ENCODE results near the gene CD79A.

Gene CD79A

DNA sequence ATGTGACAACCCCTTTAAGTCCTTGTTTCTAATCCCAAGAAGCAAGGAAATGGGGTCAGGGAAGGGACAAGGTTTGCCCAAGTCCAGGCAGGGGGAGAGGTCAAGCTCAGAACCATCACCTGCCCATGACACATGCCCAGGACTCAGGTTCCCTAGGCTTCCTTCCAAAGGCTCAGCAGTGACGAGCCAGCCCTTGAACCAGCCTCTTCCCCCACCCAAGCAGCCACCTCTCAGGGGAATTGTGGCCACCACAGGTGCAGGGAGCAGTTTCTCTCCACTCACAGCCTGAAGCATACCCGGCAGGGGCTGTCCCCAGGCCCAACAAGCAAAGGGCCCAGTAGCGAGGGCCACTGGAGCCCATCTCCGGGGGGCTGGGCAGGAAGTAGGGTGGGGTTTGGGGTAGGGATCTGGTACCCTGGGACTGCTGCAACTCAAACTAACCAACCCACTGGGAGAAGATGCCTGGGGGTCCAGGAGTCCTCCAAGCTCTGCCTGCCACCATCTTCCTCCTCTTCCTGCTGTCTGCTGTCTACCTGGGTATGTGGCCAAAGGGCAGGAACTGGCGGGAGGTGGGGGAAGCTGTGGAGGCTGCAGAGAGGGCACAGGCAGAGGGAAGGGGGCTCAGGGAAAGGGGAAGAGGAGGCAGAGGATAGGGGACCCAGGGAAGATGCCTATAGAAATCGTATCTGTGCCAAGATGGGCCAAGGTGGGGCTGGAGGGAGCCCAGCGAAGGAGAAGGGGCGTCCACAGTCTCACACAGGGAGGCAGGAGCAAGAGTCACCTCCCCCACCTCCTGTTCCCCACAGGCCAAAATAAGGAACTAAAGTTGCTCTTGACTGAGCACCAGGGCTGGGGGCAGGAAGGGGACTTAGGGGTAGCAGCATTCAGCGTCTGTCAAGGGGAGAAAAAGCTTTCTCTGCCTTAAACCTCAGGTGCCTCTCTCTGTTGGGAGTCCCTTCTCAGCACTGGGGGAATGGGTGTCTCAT lies at the start of gene CD79A:
Gene CD79A (plus strand): TSS at position 433 of the 986 bp plus-strand sequence. CDS start 26 bp downstream, at position 459.
- no peak for DNase-seq (ENCODE audit: low spot score)

DNA sequence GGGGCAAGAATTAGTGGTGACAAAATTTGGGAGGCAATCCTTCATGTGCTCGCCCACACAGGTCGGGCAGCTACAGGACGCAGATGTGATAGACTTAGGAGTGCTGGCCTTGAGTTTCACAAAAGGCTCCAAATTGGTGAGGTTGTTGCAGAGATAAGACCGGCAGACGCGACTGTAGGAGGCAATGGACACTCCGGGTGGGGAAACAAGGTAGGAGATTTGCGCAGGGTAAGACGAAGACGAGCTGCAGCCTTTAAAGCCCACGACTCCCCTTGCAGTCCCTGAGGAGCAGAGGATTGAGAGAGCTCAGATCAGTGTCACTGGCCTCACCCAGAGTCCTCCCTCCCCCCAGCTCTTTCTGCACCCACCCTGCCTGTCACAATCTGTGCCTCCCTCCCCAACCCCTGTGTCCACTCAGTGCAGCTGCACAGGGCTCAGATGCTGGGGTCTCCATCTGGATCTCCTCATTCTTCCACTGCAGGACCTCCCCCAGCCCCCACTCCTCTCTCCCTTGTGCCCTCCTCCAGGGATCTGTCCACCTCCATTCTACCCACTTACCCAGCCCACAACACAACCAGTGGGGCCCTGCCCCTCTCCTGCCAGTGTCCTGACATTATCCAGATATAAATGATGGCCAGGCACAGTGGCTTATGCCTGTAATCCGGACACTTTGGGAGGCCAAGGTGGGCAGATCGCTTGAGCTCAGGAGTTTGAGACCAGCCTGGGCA lies 38.9 kb upstream of the CD79A start:
- no peak for DNase-seq (ENCODE audit: low spot score)

DNA sequence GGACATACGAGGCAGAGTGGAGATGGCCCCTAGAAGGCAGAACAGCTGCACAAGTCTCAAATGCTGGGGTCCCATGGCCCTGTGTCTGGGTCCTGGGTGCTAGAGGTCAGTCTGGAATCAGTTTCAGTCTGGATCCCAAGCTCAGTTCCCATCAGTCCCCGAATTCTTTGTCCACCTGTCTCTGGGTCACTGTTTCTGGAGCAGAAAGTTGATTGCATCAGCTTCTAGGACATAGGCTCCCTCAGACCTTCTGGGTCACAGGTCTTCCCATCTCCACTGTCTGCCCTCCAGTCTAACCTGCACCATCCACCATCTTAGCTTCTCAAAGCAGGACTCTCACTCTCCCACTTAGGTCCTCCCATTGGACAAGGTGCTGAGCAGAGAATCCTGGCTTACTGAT lies 37.9 kb upstream of the CD79A start:
- no peak for DNase-seq (ENCODE audit: low spot score)

DNA sequence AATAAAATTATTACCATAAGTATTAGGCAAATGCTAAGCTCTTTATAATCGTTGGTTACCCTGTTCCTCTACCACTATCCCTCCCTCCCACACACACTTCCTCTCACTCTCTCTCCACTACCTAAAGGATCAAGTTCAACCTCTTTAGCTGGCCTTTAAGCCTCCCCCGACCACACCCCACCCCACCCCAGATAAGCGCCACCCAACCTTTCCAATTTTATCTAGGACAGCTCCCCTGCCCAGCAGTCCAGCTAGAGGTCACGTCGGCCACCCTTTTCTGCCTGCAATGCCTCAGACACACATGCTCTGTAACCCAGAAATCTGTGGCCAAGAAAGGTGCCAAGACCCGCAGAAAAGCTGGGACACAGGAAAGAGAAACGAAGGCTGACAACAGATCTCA lies 33.7 kb upstream of the CD79A start:
- DNase-seq (ENCODE audit: low spot score) = no peak

DNA sequence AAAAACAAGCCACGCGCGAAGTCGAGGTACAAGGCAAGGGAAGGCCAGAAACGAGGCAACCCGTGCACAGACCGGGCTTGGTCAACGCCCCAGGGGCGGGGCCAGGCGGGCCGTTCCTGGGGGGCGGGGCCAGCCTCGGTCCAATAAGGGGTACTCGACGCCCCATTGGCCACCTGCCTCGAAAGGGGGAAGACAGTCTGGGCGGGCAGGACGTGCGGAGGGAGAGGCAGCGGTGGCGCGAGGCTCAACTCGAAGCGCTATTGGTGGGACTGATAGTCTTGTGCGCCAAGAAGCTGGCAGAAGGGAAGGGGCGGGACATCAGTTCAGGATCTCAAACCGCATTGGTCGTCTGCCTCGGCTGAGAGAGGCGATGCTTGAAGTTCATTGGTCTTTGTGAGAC lies 32.5 kb upstream of the CD79A start, which contains the start of gene LYPD4:
Gene LYPD4 (minus strand): TSS at position 83 of the 400 bp plus-strand sequence. CDS start 5,398 bp downstream, outside the sequence.
- DNase-seq (ENCODE audit: low spot score) = no peak

DNA sequence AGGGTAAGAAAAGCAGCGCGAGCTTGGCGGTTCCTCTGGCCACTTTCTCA lies 32.3 kb upstream of the CD79A start, which contains the start of gene DMRTC2:
Gene DMRTC2 (plus strand): TSS at position 42 of the 50 bp plus-strand sequence. CDS start 2,387 bp downstream, outside the sequence.
- DNase-seq (ENCODE audit: low spot score) = no peak

DNA sequence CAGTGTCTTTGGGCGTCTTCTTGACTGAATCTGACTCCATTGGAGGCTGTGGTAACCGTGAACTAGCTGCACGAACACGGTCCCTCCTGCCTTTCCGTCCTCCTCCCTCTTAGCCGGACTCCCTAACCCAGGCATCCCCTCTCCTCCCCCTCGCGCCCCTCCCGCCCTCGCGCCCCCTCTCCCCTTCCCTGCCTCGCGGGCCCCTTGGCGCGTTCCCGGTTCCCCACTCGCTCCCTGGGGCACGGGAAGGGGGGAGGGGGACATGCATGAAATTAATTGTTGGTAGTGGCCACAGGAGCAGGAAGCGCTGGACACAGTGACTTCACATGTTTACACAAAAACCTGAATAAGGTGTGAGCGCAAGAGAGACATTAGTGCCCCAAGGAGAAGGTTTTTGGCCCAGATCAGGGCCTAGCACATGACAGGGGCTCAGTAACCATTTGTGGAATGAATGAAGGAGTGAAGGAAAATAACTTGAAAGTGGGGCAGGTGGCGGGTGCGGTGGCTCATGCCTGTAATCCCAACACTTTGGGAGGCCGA lies 32.0 kb upstream of the CD79A start:
- DNase-seq (ENCODE audit: low spot score) = no peak

DNA sequence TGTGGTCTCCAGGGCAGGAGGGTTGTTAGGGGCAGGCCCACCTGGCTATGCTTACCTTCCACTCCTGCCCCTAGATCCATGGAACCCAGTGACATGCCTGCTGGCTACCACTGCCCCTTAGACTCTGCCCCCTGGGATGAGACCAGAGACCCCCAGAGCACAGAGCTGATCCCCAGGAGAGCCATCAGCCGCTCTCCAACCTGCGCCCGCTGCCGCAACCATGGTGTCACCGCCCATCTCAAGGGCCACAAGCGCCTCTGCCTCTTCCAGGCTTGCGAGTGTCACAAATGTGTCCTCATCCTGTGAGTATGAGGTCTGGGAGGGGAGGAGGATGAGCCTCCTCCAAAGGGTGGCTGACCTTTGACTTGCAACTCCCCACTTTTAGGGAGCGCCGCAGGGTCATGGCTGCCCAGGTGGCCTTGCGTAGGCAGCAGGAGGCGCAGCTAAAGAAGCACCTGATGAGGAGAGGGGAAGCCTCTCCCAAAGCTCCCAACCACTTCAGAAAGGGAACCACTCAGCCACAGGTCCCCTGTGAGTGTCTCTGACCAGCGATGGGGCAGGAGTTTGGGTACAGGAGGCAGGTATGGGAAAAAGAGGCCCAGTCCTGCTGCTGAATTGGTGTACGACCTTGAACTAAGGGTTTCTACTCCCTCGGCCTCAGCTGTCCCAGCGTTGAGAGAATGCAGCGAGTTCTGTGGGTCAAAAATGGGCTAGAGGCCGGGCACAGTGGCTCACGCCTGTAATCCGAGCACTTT lies 29.6 kb upstream of the CD79A start:
- DNase-seq (ENCODE audit: low spot score) = no peak

DNA sequence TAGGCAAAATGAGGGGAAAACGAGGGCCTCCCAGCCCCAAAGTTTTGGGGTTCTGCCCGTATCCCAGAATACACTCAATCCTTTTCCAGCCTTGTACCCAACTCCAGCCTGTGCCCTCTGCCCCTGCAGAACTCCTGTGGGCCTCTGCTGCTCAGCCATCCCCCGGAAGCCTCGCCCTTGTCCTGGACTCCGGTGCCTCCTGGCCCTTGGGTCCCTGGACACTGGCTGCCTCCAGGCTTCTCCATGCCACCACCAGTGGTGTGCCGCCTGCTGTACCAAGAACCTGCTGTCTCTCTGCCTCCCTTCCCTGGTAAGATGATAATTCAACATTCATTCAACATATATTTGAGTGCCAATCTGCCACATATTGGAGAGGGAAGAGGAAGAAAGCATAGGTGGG lies 28.4 kb upstream of the CD79A start:
- DNase-seq (ENCODE audit: low spot score) = no peak

DNA sequence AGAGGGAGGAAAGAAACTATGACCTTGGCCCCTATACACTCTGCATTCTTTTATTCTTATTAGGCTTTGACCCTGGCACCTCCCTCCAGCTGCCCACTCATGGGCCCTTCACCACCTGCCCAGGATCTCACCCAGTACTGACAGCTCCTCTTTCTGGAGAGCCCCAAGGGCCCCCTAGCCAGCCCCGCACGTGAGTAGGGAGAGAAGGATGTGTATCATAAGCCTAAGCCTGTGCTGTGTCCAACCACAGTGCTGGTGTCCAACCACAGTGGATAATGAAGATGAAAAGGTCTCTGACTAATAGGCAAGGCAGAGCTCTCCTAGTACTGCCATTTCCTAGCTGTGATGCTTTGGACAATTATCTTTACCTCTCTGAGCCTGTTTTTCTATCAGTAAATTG lies 28.0 kb upstream of the CD79A start:
- DNase-seq (ENCODE audit: low spot score) = no peak

DNA sequence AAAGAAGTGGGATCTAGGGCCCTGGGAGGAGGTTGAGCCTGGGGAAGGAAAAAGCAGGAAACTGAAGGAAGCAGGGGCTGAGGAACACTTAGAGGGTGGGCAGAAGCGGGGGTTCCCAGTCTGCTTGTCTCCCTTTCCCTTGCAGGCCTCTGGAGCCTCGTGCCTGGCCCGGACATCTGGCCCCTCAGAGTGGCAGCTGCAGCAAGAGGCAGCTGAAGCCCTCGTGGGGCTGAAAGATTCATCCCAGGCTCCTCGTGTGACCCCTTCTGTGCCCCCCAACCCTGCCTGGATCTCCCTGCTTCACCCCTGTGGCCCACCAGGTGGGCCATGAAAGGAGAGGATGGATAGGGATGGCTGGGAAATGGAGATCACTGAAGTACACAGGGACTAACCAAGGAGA lies 26.7 kb upstream of the CD79A start:
- no peak for DNase-seq (ENCODE audit: low spot score)

DNA sequence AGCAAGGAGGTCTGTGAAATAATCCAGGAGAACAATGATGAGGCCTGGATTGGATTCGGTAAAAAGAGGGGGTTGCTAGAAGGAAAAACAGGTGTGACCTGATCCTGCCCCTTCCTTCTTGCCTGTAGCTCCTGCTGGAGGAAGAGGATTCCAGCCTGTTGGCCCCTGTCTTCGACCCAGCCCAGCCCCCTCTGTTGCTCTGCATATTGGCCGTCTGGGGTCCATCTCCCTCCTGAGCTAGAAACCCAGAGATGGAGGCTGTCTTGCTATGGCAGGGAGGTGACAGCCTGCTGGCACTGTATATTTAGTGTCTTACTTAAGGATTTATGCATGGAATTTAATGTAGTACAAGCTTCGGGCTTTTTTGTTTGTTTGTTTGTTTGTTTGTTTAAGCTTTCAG lies 25.6 kb upstream of the CD79A start:
- DNase-seq (ENCODE audit: low spot score) = no peak

DNA sequence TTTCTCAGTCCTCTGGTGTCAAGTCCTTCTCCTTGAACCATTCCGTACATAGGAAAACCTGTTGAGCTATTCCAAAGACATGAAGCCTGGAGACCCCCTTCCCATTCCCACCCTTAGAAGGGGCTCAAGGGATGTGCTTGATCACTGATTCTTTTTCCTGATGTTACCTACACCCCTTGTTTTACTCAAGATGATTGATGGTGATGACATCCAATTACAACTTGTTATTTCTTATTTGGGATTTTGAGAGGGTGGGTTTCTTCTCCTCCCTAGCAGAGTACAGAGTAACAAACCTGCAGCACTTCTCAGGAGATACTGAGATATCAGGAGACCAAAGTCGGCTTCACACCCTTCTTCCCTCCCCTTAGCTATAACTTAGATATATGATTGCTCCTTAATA lies 23.7 kb upstream of the CD79A start:
- DNase-seq (ENCODE audit: low spot score) = no peak

DNA sequence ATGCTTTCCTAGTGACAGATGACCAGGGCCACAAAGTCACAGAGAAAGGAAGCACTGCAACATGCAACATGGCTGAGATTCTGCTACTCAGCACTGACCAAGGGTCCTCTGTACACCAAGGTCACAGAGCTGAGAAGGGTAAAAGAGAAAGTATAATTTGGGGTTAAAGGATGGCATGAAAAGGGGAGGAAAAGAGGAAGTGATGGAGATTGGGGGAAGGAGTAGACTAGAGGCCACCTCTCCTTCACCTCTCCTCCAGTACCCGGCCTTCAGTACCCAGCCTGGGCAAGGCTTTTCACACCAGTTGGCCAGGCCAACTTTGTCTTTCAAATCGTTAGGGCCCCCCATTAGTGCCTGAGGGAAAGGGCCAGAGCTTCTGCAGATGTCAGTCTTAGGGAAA lies 23.3 kb upstream of the CD79A start:
- DNase-seq (ENCODE audit: low spot score) = no peak

DNA sequence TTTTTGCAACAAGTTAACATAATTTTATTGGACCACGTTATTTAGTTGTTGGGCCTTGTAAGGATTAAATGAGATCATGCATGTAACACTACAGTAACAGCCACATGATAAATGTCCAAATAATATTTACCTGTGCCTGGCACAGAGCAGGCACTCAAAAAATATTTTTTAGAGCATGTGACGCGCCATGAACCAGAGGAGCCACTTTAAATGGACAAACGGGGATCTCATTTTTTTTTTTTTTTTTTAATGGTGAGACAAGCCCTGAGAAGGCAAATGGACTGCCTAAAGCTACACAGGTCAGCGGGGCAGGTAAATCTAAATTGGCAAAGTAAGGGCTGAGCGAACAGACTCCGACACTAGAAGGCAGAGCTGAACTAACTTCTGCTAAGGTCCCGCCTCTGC lies 17.9 kb upstream of the CD79A start:
- DNase-seq (ENCODE audit: low spot score) = no peak

DNA sequence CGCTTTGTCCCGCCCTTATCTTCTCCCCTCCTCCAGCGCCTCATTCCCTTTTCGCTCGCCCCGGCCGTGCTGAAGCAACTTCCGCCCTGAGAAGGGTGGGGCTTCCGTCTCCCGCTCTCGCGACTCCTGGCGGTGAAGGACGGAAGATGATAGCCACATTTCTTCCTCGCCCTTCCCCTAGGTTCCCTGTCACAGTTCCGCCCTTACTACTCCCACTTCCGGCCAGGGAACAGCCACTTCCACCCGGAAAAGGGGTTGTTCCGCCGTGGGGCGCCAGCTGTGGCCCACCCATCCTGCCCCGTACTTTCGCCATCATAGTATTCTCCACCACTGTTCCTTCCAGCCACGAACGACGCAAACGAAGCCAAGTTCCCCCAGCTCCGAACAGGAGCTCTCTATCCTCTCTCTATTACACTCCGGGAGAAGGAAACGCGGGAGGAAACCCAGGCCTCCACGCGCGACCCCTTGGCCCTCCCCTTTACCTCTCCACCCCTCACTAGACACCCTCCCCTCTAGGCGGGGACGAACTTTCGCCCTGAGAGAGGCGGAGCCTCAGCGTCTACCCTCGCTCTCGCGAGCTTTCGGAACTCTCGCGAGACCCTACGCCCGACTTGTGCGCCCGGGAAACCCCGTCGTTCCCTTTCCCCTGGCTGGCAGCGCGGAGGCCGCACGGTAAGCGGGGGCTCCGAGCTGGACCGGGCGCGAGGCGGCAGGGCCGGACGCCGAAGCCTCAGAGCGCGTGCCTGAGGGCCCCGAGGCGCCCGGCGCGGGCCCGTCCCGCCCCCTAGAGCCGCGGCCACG lies 17.3 kb upstream of the CD79A start, which contains the start of gene RPS19:
Gene RPS19 (plus strand): TSS at position 638 of the 801 bp plus-strand sequence. CDS start 520 bp downstream, outside the sequence.
- DNase-seq (ENCODE audit: low spot score) = peak; percentile 99

DNA sequence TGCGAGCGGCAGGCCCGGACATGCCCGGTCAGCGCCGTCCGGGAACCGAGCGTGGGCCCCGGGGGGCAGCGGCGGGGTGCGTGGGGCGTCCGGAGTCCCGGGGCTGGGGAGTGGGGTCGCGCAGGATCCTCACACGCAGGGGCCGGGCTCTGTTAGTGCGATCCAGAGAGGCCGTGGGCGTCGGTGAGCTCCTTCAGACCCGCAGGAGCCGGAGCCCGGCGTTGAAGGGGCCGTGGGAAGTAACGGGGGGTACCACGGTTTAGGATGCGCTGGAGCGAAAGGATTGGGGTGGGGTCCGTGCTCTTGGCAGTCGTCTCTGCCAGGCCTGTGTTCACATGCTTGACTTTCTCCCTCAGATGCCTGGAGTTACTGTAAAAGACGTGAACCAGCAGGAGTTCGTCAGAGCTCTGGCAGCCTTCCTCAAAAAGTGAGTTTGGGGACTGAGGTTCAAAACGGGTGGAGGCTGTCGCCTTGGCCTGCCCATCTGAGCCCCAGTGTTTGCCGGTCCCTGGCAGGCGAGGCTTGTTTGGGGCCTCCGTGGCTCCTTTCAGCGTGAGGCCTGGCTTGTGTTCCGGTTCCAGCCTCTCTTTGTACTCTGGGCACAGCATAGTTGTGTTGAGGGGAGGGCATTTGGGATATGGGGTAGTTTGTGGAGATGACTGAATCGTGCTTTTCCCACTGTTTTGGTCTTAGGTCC lies 16.5 kb upstream of the CD79A start:
- no peak for DNase-seq (ENCODE audit: low spot score)

DNA sequence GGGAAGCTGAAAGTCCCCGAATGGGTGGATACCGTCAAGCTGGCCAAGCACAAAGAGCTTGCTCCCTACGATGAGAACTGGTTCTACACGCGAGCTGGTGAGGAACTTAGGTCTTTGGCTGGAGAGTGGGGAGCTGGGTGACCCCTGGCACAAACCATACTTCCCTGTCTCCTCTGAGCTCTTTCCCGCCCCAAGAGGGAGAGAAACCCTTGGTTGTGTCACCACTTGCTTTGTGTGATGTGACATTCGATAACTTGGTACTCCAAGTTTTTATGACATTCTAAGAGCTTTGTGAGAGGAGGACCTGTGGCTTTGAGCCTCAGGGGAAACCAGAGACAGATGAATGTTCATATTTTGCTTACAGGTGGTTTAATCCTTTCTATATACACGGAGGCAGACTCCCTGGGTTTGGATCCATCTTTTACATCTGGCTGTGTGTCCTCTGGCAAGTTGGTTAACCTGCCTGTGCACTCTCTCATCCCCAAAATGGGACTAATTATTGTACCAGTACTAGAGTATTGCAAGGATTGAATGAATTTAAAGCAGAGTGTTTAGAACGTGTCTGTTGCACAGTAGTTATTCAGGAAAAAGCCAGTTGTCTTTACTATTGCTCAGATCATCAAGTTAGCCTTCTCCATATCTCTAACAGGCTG lies 15.8 kb upstream of the CD79A start:
- no peak for DNase-seq (ENCODE audit: low spot score)

DNA sequence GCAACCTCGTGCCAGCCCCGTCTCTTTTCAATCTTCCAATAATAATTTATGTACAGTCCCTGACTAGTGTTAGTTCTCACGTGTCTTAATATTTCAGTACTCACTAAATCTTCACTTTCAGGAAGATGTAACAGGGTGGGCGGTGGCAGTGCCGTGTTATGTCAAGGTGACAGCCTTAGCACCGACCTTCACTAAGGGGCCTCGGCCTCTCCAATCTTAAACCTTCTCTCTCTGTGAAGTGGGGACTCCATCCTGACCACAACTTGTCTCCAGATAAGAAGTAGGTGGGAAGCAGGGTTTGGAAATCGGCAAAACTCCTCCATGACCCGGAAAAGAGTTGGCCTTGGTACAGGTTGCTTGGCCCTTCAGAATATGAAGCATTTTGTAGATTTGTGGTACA lies 15.2 kb upstream of the CD79A start:
- no peak for DNase-seq (ENCODE audit: low spot score)

DNA sequence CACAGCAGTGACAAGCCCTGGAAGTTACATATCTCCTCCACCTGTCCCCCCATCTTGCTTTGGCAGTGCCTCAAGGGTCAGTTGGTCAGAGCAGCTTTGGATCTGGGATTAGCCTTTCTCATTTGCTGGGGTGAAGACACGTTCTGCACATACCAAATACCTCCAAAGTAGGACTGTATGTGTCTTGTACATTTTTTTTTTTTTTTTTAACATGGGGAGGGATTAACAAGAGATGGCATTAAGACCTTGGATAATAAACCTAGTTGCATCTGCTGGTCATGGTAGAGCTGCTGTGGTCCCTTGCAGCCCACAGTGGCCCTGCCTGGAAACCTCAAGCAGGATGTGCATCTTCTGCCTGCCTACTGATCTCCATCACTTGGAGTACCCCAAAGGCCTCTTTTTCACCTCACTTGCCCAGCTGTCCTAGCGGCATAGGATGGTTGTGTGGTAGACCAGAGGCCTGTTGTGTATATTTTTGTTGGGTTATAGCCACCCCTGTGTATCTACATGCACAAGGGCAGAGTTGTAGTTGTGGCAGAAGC lies 14.6 kb upstream of the CD79A start:
- no peak for DNase-seq (ENCODE audit: low spot score)

Data from left forelimb (tissue), 1 donor.